Lung (tissue), 12 donors: ENCODE results near the gene BICRAL. TPM values are rescaled to one million over a fixed set of nuclear protein-coding genes. Genes with fewer than 3 reads are reported as not detected.

Experiments
- ATAC-seq: fragments of 200-7000 bp; cut with Tn5 transposase; one replicate; pipeline ENCODE4 v1.9.1; 2020; ENCODE audit warnings: moderate number of reproducible peaks; ENCODE audit not compliant: insufficient read depth, low FRiP score
- DNase-seq, 3 donors: peaks; one replicate each; pipeline ENCODE4 v3.0.0-alpha.2; 2013 to 2017
- H3K27ac ChIP-seq, 2 donors: one replicate each; pipeline ENCODE4 v1.5.1; 2013; ENCODE audit warnings: mild to moderate bottlenecking in 2 of 2, moderate library complexity in 2 of 2, control low read depth in 1 of 2, inconsistent platforms in 1 of 2, low read depth in 1 of 2, low read length in 1 of 2
- H3K27me3 ChIP-seq, 3 donors: one replicate each; pipeline ENCODE4 v1.5.1; 2013; ENCODE audit warnings: low read length in 2 of 3; ENCODE audit not compliant: control insufficient read depth in 3 of 3, insufficient read depth in 3 of 3
- H3K36me3 ChIP-seq, 4 donors: one replicate each; pipeline ENCODE4 v1.5.1; 2013; ENCODE audit warnings: low read length in 4 of 4, mild to moderate bottlenecking in 1 of 4, moderate library complexity in 1 of 4; ENCODE audit not compliant: control insufficient read depth in 4 of 4, insufficient read depth in 4 of 4
- H3K4me1 ChIP-seq, 5 donors: one replicate each; pipeline ENCODE4 v1.5.1; 2013; ENCODE audit warnings: low read length in 5 of 5, mild to moderate bottlenecking in 2 of 5, moderate library complexity in 1 of 5; ENCODE audit not compliant: control insufficient read depth in 5 of 5, insufficient read depth in 5 of 5
- H3K4me3 ChIP-seq: one replicate; pipeline ENCODE4 v1.5.1; 2013; ENCODE audit warnings: mild to moderate bottlenecking, control low read depth, moderate library complexity
- H3K9ac ChIP-seq, 2 donors: one replicate each; pipeline ENCODE4 v1.5.1; 2013; ENCODE audit warnings: low read length in 2 of 2, control low read depth in 1 of 2; ENCODE audit not compliant: insufficient read depth in 1 of 2
- H3K9me3 ChIP-seq, 4 donors: one replicate each; pipeline ENCODE4 v1.5.1; 2013; ENCODE audit warnings: low read length in 3 of 4, mild to moderate bottlenecking in 1 of 4, moderate library complexity in 1 of 4; ENCODE audit not compliant: control insufficient read depth in 4 of 4, insufficient read depth in 3 of 4
- CTCF ChIP-seq: IDR thresholded peaks from 2 replicates; pipeline ENCODE4 v1.5.1; 2012; ENCODE audit warnings: mild to moderate bottlenecking; ENCODE audit errors: control extremely low read depth, extremely low read depth
- WGBS, 2 donors: extraction: QIAGEN DNeasy Blood & Tissue Kit; methylation state at CpG; one replicate each; pipeline ENCODE4 v1.1.7; 2013; 5-methylcytosine and 5-hydroxymethylcytosine counted together
- polyA plus RNA-seq, 2 donors: library from polyadenylated mRNA; stranded (reverse); fragments of 200-250 nt; gene quantifications; one replicate each; pipeline ENCODE4 v1.2.1, GENCODE V29; 2013
- total RNA-seq, 2 donors: library from RNA; depleted of rRNA in 1 of 2; stranded (reverse); fragments of >200 nt in 1 of 2; gene quantifications; one replicate each; pipeline ENCODE4 v1.2.1, GENCODE V29; 2014 to 2021
- donor health status: control.
- donor health status: control.
- donor health status: Bipolar disorder and iron deficiency.
- donor health status: healthy.
- donor health status: DM: yes; HTN: yes; CAD: no.

BICRAL gene
- total and polyA plus RNA-seq, 4 donors, result 2.8 to 18.6 (median 10.7) TPM

- no peak for ATAC-seq
These were observed 122.6 kb downstream of the BICRAL start for GRCh38 chr6:42904467-42904866.

DNA sequence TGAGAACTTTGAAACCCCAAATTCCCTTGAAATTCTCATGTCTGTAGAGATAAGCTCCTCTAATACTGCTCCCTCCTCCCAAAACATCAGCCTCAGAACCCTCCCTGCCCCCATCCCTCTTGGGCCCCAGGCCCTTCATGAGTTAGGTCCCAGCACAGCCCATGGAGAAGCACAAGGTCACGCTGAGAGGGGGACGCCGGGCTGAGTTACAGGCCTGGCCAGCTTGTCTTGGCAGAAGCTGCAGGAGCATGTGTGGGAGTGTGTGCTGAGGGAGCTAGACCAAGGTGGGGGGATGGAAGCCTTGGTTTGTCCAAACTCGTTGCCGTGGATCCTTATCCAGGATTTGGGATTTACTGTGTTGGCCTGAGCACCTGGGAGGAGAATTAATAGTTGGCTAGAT, 125.5 kb downstream of the BICRAL start:
- no peak for TF ChIP-seq CTCF
- Histone ChIP-seq H3K4me3 (no peak overlapping the region), H3K9me3 (no peaks in the 10 kb centered on the region), H3K27me3 (no peaks in the 10 kb centered on the region), H3K9ac (no peak overlapping the region), H3K27ac (no peak overlapping the region), H3K4me1 (peaks cover 0 to 8% (median 1%) of the 10 kb centered on the region in 5 donors), H3K36me3 (no peaks in the 10 kb centered on the region)
- 77 to 89% methylated on average over 5 of the region's 5 CpGs for WGBS, 2 donors
- DNase-seq (no peak), ATAC-seq (no peak)

More at GRCh38 chr6:42904467-42904866, 122.6 kb downstream of the BICRAL start:
- DNase-seq, result no peak
- Histone ChIP-seq H3K27ac (no peak overlapping the region), H3K27me3 (no peaks in the 10 kb centered on the region), H3K9me3 (no peaks in the 10 kb centered on the region), H3K4me1 (peaks cover 0 to 27% (median 2%) of the 10 kb centered on the region in 5 donors), H3K4me3 (no peak overlapping the region), H3K9ac (no peak overlapping the region), H3K36me3 (no peaks in the 10 kb centered on the region)
- no peak for TF ChIP-seq CTCF
- WGBS, 2 donors, result 92 to 93% methylated on average over 10 of the region's 10 CpGs

GRCh38 chr6:42909835-42910234, 128.0 kb downstream of the BICRAL start:
- no peak for ATAC-seq
- Histone ChIP-seq H3K4me3 (no peak overlapping the region), H3K4me1 (peaks cover 0 to 1% (median 0%) of the 10 kb centered on the region in 5 donors), H3K36me3 (no peaks in the 10 kb centered on the region), H3K9me3 (no peaks in the 10 kb centered on the region), H3K27me3 (no peaks in the 10 kb centered on the region), H3K27ac (no peak overlapping the region), H3K9ac (no peak overlapping the region)
- 88% methylated on average over 10 of the region's 10 CpGs for WGBS, 2 donors
- TF ChIP-seq CTCF, result no peak
- DNase-seq, result no peak
